Subcutaneous abdominal adipose tissue (tissue), 5 donors: ENCODE data around the gene MAS1.
"Not testable (repeated sequence)": the region's sequence is repeated elsewhere in the genome, so short reads cannot be mapped to it uniquely, and the experiment has no call there.

Experiments
- H3K27ac ChIP-seq: one replicate; pipeline ENCODE4 v1.7.0; 2013; ENCODE audit warnings: low read depth, mild to moderate bottlenecking, inconsistent platforms, low read length, moderate library complexity
- H3K27me3 ChIP-seq, 5 donors: one replicate each; pipeline ENCODE4 v1.7.0; 2013; ENCODE audit warnings: low read length in 5 of 5, inconsistent platforms in 1 of 5; ENCODE audit not compliant: control insufficient read depth in 5 of 5, insufficient read depth in 4 of 5
- H3K36me3 ChIP-seq, 5 donors: one replicate each; pipeline ENCODE4 v1.7.0; 2013; ENCODE audit warnings: low read length in 5 of 5; ENCODE audit not compliant: control insufficient read depth in 5 of 5, insufficient read depth in 5 of 5
- H3K4me1 ChIP-seq, 5 donors: one replicate each; pipeline ENCODE4 v1.7.0; 2013; ENCODE audit warnings: low read length in 5 of 5, mild to moderate bottlenecking in 3 of 5, moderate library complexity in 1 of 5; ENCODE audit not compliant: control insufficient read depth in 5 of 5, insufficient read depth in 5 of 5
- H3K4me3 ChIP-seq, 5 donors: one replicate each; pipeline ENCODE4 v1.7.0; 2013; ENCODE audit warnings: low read length in 5 of 5, low read depth in 1 of 5
- H3K9ac ChIP-seq, 5 donors: one replicate each; pipeline ENCODE4 v1.7.0; 2013; ENCODE audit warnings: low read length in 5 of 5, mild to moderate bottlenecking in 4 of 5, moderate library complexity in 3 of 5
- H3K9me3 ChIP-seq, 5 donors: one replicate each; pipeline ENCODE4 v1.7.0; 2013; ENCODE audit warnings: low read length in 5 of 5; ENCODE audit not compliant: control insufficient read depth in 5 of 5
- donor health status: healthy.
- donor health status: healthy.
- donor health status: healthy.
- donor health status: healthy.
- donor health status: healthy.

MAS1 gene

DNA sequence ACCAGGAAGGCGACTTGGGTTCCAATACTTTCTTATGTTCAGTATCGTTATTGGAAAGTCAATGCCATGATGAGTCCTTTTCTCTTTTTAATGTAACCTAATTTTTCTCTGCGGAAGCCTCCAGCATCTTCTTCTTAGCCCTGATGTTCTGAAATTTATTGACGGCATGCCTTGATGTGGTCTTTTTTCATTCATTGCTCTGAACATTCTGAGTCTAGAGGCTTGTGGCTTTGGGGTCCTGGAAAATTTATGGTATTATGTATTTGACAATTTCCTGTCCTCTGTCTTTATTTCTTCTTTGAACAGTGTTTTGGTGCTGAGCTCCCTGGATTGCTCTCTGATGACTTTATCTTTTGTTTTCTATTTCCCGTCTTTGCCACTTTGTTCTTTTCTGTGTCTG is 28.7 kb upstream of the MAS1 start:
- peaks cover 0 to 3% (median 0%) of the 10 kb centered on the region in 5 donors for H3K9me3 ChIP-seq
- H3K4me3 ChIP-seq = no peak overlapping the region
- no peak overlapping the region for H3K27ac ChIP-seq
- H3K27me3 ChIP-seq = peaks cover 0 to 3% (median 3%) of the 10 kb centered on the region in 5 donors
- H3K9ac ChIP-seq = no peak overlapping the region
- H3K36me3 ChIP-seq = no peaks in the 10 kb centered on the region
- no peaks in the 10 kb centered on the region for H3K4me1 ChIP-seq

DNA sequence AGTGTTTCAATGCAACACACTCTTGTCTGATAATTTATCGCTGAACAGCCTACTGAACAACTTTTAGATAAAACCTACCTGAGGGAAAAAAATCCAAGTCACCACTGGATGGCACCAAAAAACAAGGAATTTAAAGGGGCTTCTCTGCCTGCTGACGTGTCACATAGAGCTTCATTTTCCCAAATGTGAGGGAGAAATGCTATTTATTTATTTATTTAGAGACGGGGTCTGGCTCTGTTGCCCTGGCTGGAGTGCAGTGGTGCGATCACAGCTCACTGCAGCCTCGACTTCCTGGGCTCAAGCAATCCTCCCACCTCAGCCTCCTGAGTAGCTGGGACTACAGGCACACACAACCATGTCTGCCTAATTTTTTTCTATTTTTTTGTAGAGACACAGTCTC is 27.4 kb upstream of the MAS1 start:
- not testable (repeated sequence) for H3K36me3 ChIP-seq, H3K4me3 ChIP-seq, H3K9me3 ChIP-seq, H3K27ac ChIP-seq, H3K4me1 ChIP-seq, H3K9ac ChIP-seq, H3K27me3 ChIP-seq

DNA sequence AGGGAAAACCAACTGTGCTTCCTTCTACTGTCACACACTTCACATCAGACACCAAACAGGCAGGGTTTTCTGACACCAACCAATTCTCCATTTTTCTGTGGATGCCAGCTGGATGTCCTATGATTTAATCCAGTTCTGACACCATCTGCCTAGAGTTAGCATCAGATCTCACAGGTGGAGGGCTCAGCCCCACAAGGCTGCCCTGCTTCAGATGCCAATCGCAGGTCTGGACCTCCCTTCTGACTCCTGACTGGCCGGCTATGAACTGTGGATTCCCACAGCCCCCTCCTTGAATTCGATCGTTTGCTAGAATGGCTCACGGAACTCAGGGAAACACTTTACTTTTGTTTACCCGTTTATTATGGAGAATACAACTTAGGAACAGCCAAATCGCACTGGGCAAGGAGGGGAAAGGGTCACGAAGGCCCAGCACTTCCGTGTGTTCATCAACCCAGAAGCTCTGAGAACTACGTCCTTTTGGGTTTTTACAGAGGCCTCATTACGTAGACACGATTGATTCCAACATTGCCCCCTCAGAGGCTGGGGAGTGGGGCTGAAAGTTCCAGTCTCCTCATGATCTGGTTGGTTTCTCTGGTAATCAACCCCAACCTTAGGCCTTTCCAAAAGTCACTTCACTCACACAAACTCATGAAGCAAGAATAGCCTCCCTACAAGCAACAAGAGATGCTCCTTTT is 25.4 kb upstream of the MAS1 start:
- Histone ChIP-seq H3K4me3 (no peak overlapping the region), H3K4me1 (no peaks in the 10 kb centered on the region), H3K27me3 (peaks cover 0 to 3% (median 0%) of the 10 kb centered on the region in 5 donors), H3K9me3 (peaks cover 0 to 6% (median 4%) of the 10 kb centered on the region in 5 donors), H3K36me3 (no peaks in the 10 kb centered on the region), H3K27ac (no peak overlapping the region), H3K9ac (no peak overlapping the region)

DNA sequence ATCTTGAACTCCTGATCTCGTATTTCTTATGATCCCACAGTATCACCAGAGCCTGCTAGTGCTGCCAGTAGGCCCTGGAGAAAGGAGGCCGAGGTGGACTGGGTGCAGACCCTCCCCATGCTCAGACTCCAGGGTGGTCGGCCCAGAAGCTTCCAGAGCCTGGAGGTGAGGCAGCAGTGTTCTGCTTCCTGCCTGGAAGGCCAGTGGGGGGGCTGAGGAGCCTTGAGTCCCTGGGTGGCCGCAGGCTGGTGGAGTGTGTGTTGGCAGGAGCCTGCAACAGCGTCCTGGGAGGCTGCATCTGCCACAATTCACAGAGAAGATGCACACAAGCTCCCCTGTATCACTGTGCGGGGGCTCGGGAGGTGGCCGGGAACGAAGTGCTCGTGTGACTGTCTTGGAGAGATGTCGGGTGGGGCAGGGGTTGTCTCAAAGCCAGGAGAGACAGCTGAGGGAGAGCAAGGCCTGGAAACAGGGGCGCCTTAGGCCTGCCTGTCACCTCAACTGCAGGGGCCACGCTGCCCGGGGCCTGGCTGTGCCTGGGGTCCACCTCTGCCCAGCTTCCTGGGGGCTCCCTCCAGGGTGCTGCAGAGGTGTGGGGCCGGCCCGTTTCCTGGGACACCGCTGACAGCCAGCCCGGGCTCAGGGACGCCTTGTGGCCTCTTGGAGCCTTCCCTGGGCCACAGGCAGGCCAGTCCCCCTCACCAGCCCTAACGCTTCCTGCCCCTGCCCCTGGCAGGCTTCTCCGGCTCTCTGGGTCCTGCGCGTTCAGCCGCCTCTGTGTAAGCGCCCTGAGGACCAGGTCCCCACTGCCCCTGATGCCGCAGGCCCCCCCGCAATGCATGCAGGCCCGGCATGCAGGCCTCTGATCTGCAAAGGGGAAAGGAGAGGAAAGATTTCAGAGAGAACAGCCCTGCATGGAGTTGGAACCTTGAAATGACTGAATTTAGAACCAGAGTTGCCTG is 24.2 kb upstream of the MAS1 start:
- no peak overlapping the region for H3K27ac ChIP-seq
- peaks cover 0 to 6% (median 4%) of the 10 kb centered on the region in 5 donors for H3K9me3 ChIP-seq
- no peaks in the 10 kb centered on the region for H3K4me1 ChIP-seq
- no peak overlapping the region for H3K9ac ChIP-seq
- H3K27me3 ChIP-seq = peaks cover 0 to 3% (median 0%) of the 10 kb centered on the region in 5 donors
- no peak overlapping the region for H3K4me3 ChIP-seq
- no peaks in the 10 kb centered on the region for H3K36me3 ChIP-seq

DNA sequence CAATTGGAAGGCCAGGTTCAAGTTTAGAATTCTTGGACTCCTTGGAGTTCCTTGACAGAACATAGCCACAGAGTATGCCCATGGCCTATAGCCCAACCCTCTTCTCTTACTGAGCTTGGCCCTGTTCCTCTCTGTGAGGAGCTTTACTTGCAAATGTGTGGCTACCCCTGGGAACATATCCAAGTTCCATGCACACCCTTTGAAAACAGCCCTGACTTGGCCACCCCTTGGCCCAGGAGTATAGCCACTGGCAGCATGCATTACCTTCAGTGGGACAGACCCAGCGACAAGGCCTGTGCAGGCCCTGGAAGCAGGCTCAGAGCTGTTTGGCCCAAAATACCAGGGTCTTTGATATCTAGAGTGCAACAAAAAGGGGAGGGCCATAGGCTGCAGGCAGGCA is 19.5 kb upstream of the MAS1 start:
- Histone ChIP-seq H3K9ac (no peak overlapping the region), H3K27me3 (no peaks in the 10 kb centered on the region), H3K4me3 (no peak overlapping the region), H3K9me3 (peaks cover 0 to 6% (median 4%) of the 10 kb centered on the region in 5 donors), H3K4me1 (peaks cover 0 to 5% (median 0%) of the 10 kb centered on the region in 5 donors), H3K36me3 (no peaks in the 10 kb centered on the region), H3K27ac (no peak overlapping the region)

DNA sequence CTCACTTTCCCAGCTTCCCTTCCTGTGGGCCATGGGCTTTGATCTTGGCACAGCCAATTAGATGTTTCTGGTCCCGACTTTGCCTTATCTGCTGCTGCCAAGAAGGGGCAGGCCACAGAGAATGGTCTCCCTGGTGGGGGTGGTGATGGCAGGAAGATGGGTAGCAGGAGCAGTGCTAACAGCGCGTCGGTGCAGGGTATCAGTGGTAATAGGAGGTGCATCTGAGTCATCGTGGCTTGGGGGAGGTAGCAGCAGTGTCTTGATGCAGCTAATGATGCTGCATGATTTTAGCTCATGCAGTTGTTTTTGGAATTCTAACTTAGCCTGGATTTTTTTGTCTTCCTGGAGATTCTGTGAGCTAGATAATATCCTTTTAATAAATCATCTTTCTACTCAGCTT is 18.9 kb upstream of the MAS1 start:
- H3K27me3 ChIP-seq = no peaks in the 10 kb centered on the region

DNA sequence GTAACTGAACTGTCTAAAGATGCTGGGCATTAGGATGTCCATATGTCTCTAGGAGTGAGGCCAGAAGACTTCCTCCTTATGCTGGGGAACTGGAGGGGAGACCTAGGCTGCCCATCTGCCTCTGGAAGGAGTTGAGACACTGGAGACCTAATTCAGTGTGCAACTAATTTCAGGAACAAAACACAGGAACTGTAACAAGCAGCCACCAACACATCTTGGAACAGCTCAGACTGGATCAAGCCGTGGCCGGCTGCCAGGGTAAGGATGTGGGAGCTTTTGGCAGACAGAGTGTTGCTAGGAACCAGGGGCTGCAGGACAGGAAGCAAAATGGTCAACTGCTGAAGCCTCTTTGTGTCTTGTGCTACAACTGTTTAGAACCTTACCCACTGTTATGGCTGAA is 16.4 kb upstream of the MAS1 start:
- Histone ChIP-seq H3K4me3 (no peak overlapping the region), H3K27me3 (no peaks in the 10 kb centered on the region), H3K36me3 (no peaks in the 10 kb centered on the region), H3K27ac (no peak overlapping the region), H3K9ac (no peak overlapping the region), H3K9me3 (no peaks in the 10 kb centered on the region), H3K4me1 (peaks cover 0 to 5% (median 0%) of the 10 kb centered on the region in 5 donors)

More for the DNA sequence above, 18.9 kb upstream of the MAS1 start:
- H3K27ac ChIP-seq = no peak overlapping the region
- H3K9ac ChIP-seq = no peak overlapping the region
- no peak overlapping the region for H3K4me3 ChIP-seq
- peaks cover 0 to 5% (median 0%) of the 10 kb centered on the region in 5 donors for H3K4me1 ChIP-seq
- H3K9me3 ChIP-seq = peaks cover 0 to 6% (median 4%) of the 10 kb centered on the region in 5 donors
- no peaks in the 10 kb centered on the region for H3K36me3 ChIP-seq

DNA sequence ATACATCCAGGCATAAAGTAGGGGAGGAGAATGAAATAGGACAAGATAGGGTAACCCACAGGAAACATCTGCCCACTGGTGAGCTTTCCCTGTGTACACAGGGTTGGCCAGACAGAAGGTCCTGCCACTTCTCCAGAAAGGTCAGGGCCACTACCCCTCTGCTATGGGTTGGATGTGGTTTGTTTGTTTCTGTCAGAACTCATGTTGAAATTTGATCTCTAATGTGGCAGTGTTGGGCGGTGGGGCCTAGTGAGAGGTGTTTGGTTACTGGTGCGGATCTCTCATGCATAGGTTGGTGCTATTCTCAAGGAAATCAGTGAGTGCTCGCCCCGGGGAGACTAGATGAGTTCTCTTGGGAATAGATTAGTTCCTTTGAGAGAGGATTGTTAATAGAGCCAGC is 15.6 kb upstream of the MAS1 start:
- no peak overlapping the region for H3K4me3 ChIP-seq
- peaks cover 0 to 5% (median 0%) of the 10 kb centered on the region in 5 donors for H3K4me1 ChIP-seq
- H3K36me3 ChIP-seq = no peaks in the 10 kb centered on the region
- H3K27me3 ChIP-seq = peaks cover 0 to 3% (median 0%) of the 10 kb centered on the region in 5 donors
- no peak overlapping the region for H3K9ac ChIP-seq
- H3K27ac ChIP-seq = no peak overlapping the region
- H3K9me3 ChIP-seq = no peaks in the 10 kb centered on the region

DNA sequence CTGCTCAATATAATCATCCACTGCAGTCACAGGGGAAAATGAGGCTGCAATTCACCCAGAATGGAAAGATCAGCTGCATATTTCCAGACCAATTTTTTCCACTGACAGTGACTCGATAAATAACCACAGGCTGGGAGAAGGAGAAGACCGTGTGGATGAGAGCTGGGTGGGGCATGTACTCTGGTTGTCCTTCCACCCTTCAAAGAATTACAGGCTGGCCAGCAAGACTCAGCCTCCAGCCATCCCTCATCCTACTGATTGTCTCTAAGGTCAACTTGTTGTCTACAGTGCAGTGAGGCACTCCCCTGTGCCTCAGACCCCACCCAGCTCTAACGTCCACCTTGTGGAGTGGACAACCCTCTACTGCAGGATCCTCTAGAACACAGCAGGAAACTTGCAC is 14.5 kb upstream of the MAS1 start:
- Histone ChIP-seq H3K36me3 (no peaks in the 10 kb centered on the region), H3K9ac (no peak overlapping the region), H3K27ac (no peak overlapping the region), H3K9me3 (no peaks in the 10 kb centered on the region), H3K4me1 (peaks cover 0 to 5% (median 0%) of the 10 kb centered on the region in 5 donors), H3K4me3 (no peak overlapping the region), H3K27me3 (peaks cover 0 to 3% (median 0%) of the 10 kb centered on the region in 5 donors)

DNA sequence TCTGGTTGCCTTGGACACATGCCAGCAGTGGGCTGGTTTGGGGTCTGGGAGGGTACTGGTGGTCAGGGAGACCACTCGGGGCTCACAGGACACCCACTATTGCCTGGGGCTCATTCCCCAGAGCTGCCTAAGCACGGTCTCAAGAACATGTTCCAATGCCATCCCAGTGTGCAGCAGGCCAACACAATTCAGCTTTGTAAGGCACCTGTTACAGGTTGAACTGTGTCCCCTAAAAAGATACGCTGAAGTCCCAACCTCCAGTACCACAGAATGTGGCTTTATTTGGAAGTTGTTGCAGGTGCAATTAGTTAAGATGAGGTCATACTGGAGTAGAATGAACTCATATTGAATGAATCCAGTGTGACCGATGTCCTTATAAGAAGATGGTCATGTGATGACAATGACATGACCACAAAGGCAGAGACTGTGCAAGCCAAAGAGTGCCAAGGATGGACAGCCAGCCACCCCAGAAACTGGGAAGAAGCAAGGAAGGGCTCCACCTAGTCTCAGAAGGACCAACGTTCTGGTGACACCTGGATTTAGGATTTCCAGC is 13.5 kb upstream of the MAS1 start:
- Histone ChIP-seq H3K27me3 (peaks cover 0 to 3% (median 0%) of the 10 kb centered on the region in 5 donors), H3K9ac (no peak overlapping the region), H3K4me1 (peaks cover 0 to 5% (median 0%) of the 10 kb centered on the region in 5 donors), H3K36me3 (no peaks in the 10 kb centered on the region), H3K27ac (no peak overlapping the region), H3K4me3 (no peak overlapping the region), H3K9me3 (no peaks in the 10 kb centered on the region)
